Activated CD8-positive, alpha-beta T cell treated with anti-CD3 and anti-CD28 coated beads, Interleukin-2, amount 10 ng/mL, durations not matched to agents 7 days and 5 days (primary cell): ENCODE results near the gene UNC79. TPM values are rescaled to one million over a fixed set of nuclear protein-coding genes. Genes with fewer than 3 reads are reported as not detected.
"Not testable (repeated sequence)": the region's sequence is repeated elsewhere in the genome, so short reads cannot be mapped to it uniquely, and the experiment has no call there.

Experiments
- ATAC-seq: fragments of 150-1000 bp; cut with Tn5 transposase; one replicate; pipeline ENCODE4 v1.10.0; 2021; ENCODE audit warnings: moderate library complexity
- CTCF ChIA-PET: fragments of 350-600 bp; sonication (Branson Sonifier 250); formaldehyde crosslinking; loops from one replicate; lab custom pipeline; 2021; ENCODE audit warnings: antibody characterized with exemption; lab: Charles Lee
- POLR2A ChIA-PET: fragments of 350-600 bp; sonication (Branson Sonifier 250); formaldehyde crosslinking; loops from one replicate; lab custom pipeline; 2021; ENCODE audit warnings: antibody characterized with exemption; lab: Charles Lee
- DNase-seq: peaks from one replicate; pipeline ENCODE4 v3.0.0-alpha.2; 2020
- H3K27ac Mint-ChIP-seq: one replicate; pipeline ENCODE4 v1.8.0; 2021; ENCODE audit warnings: mild to moderate bottlenecking, mixed read lengths
- H3K27me3 Mint-ChIP-seq: one replicate; pipeline ENCODE4 v1.8.0; 2021; ENCODE audit warnings: low read depth, mixed read lengths
- H3K36me3 Mint-ChIP-seq: one replicate; pipeline ENCODE4 v1.8.0; 2021; ENCODE audit warnings: low read depth, mixed read lengths
- H3K4me1 Mint-ChIP-seq: one replicate; pipeline ENCODE4 v1.8.0; 2021; ENCODE audit warnings: low read depth, mixed read lengths
- H3K4me3 Mint-ChIP-seq: one replicate; pipeline ENCODE4 v1.8.0; 2021; ENCODE audit warnings: mild to moderate bottlenecking, mixed read lengths
- H3K9me3 Mint-ChIP-seq: one replicate; pipeline ENCODE4 v1.8.0; 2022; ENCODE audit warnings: mixed read lengths; ENCODE audit not compliant: insufficient read depth
- total RNA-seq, 2 experiments: library from RNA; stranded (reverse); gene quantifications; one replicate each; pipeline ENCODE4 v1.2.3, GENCODE V29; 2021

UNC79 gene
- total RNA-seq, 2 experiments from 2014 or later, result not detected

- H3K9me3 Mint-ChIP-seq, result no peaks in the 10 kb centered on the region
- no peak overlapping the region for H3K4me3 Mint-ChIP-seq
- peaks cover 8% of the 10 kb centered on the region for H3K27me3 Mint-ChIP-seq
- ATAC-seq (no peak), DNase-seq (no peak)
- CTCF ChIA-PET, result no interaction called here
- no peaks in the 10 kb centered on the region for H3K4me1 Mint-ChIP-seq
- H3K36me3 Mint-ChIP-seq, result no peaks in the 10 kb centered on the region
- POLR2A ChIA-PET, result no interaction called here
- H3K27ac Mint-ChIP-seq, result no peak overlapping the region
These were observed 66.4 kb downstream of the UNC79 start for GRCh38 chr14:93496856-93497741.

- ChIA-PET POLR2A (no interaction called here), CTCF (no interaction called here)
- Mint-ChIP-seq H3K36me3 (no peaks in the 10 kb centered on the region), H3K9me3 (no peaks in the 10 kb centered on the region), H3K27me3 (peaks cover 17% of the 10 kb centered on the region), H3K4me1 (no peaks in the 10 kb centered on the region), H3K27ac (no peak overlapping the region), H3K4me3 (no peak overlapping the region)
- no peak for DNase-seq
- ATAC-seq, result no peak
These were observed 79.3 kb downstream of the UNC79 start for GRCh38 chr14:93510056-93510455.

GRCh38 chr14:93511001-93511400 lies 80.3 kb downstream of the UNC79 start:
- ATAC-seq (no peak), DNase-seq (no peak)
- peaks cover 16% of the 10 kb centered on the region for H3K27me3 Mint-ChIP-seq
- CTCF ChIA-PET, result no interaction called here
- H3K27ac Mint-ChIP-seq, result no peak overlapping the region
- no peak overlapping the region for H3K4me3 Mint-ChIP-seq
- H3K36me3 Mint-ChIP-seq, result no peaks in the 10 kb centered on the region
- POLR2A ChIA-PET, result no interaction called here
- no peaks in the 10 kb centered on the region for H3K9me3 Mint-ChIP-seq
- H3K4me1 Mint-ChIP-seq, result no peaks in the 10 kb centered on the region

GRCh38 chr14:93520053-93520607 lies 89.4 kb downstream of the UNC79 start:
- no peak overlapping the region for H3K4me3 Mint-ChIP-seq
- peaks cover 2% of the 10 kb centered on the region for H3K27me3 Mint-ChIP-seq
- ChIA-PET POLR2A (no interaction called here), CTCF (no interaction called here)
- DNase-seq (no peak), ATAC-seq (no peak)
- H3K4me1 Mint-ChIP-seq, result no peaks in the 10 kb centered on the region
- H3K27ac Mint-ChIP-seq, result no peak overlapping the region
- peaks cover 31% of the 10 kb centered on the region for H3K9me3 Mint-ChIP-seq
- peaks cover 3% of the 10 kb centered on the region for H3K36me3 Mint-ChIP-seq

GRCh38 chr14:93522221-93522620 lies 91.5 kb downstream of the UNC79 start:
- ATAC-seq (no peak), DNase-seq (no peak)
- POLR2A ChIA-PET, result no interaction called here
- no peak overlapping the region for H3K4me3 Mint-ChIP-seq
- CTCF ChIA-PET, result no interaction called here
- H3K27ac Mint-ChIP-seq, result no peak overlapping the region
- peaks cover 2% of the 10 kb centered on the region for H3K27me3 Mint-ChIP-seq
- H3K4me1 Mint-ChIP-seq, result no peaks in the 10 kb centered on the region
- H3K36me3 Mint-ChIP-seq, result peaks cover 3% of the 10 kb centered on the region
- peaks cover 31% of the 10 kb centered on the region for H3K9me3 Mint-ChIP-seq

GRCh38 chr14:93525216-93525615 lies 94.5 kb downstream of the UNC79 start:
- H3K27ac Mint-ChIP-seq, H3K4me1 Mint-ChIP-seq, H3K27me3 Mint-ChIP-seq, ATAC-seq, POLR2A ChIA-PET, H3K4me3 Mint-ChIP-seq, DNase-seq, H3K36me3 Mint-ChIP-seq, CTCF ChIA-PET: not testable (repeated sequence)
- H3K9me3 Mint-ChIP-seq, result peaks cover 16% of the 10 kb centered on the region

GRCh38 chr14:93525696-93526451 lies 95.1 kb downstream of the UNC79 start:
- no peak for DNase-seq
- Mint-ChIP-seq H3K4me1 (no peaks in the 10 kb centered on the region), H3K4me3 (no peak overlapping the region), H3K9me3 (peaks cover 9% of the 10 kb centered on the region), H3K27me3 (peaks cover 10% of the 10 kb centered on the region), H3K27ac (no peak overlapping the region), H3K36me3 (no peaks in the 10 kb centered on the region)
- ATAC-seq, result no peak
- POLR2A ChIA-PET, result no interaction called here
- CTCF ChIA-PET, result no interaction called here

GRCh38 chr14:93527203-93527607 lies 96.5 kb downstream of the UNC79 start:
- ATAC-seq, result no peak
- no peaks in the 10 kb centered on the region for H3K4me1 Mint-ChIP-seq
- POLR2A ChIA-PET, result no interaction called here
- H3K27me3 Mint-ChIP-seq, result peaks cover 11% of the 10 kb centered on the region
- H3K4me3 Mint-ChIP-seq, result no peak overlapping the region
- no peaks in the 10 kb centered on the region for H3K36me3 Mint-ChIP-seq
- CTCF ChIA-PET, result no interaction called here
- no peak overlapping the region for H3K27ac Mint-ChIP-seq
- H3K9me3 Mint-ChIP-seq, result no peaks in the 10 kb centered on the region
- DNase-seq, result no peak

- Mint-ChIP-seq H3K27ac (no peak overlapping the region), H3K36me3 (no peaks in the 10 kb centered on the region), H3K9me3 (no peaks in the 10 kb centered on the region), H3K27me3 (peaks cover 14% of the 10 kb centered on the region), H3K4me3 (no peak overlapping the region), H3K4me1 (no peaks in the 10 kb centered on the region)
- no peak for ATAC-seq
- CTCF ChIA-PET, result no interaction called here
- POLR2A ChIA-PET, result no interaction called here
- DNase-seq, result no peak
These were observed 98.3 kb downstream of the UNC79 start for GRCh38 chr14:93528884-93529558.

GRCh38 chr14:93531644-93532043 lies 100.9 kb downstream of the UNC79 start:
- Mint-ChIP-seq H3K27me3 (peaks cover 15% of the 10 kb centered on the region), H3K4me1 (no peaks in the 10 kb centered on the region), H3K27ac (no peak overlapping the region), H3K9me3 (no peaks in the 10 kb centered on the region), H3K36me3 (no peaks in the 10 kb centered on the region), H3K4me3 (no peak overlapping the region)
- ChIA-PET POLR2A (no interaction called here), CTCF (no interaction called here)
- DNase-seq (no peak), ATAC-seq (no peak)

GRCh38 chr14:93532541-93532940 lies 101.8 kb downstream of the UNC79 start:
- no peak for DNase-seq
- Mint-ChIP-seq H3K27ac (no peak overlapping the region), H3K36me3 (no peaks in the 10 kb centered on the region), H3K27me3 (peaks cover 12% of the 10 kb centered on the region), H3K4me3 (no peak overlapping the region), H3K9me3 (no peaks in the 10 kb centered on the region), H3K4me1 (no peaks in the 10 kb centered on the region)
- ATAC-seq, result no peak
- ChIA-PET POLR2A (no interaction called here), CTCF (no interaction called here)

GRCh38 chr14:93533437-93533836 lies 102.7 kb downstream of the UNC79 start:
- ATAC-seq (no peak), DNase-seq (no peak)
- H3K9me3 Mint-ChIP-seq, result no peaks in the 10 kb centered on the region
- H3K4me1 Mint-ChIP-seq, result no peaks in the 10 kb centered on the region
- CTCF ChIA-PET, result no interaction called here
- no peak overlapping the region for H3K4me3 Mint-ChIP-seq
- POLR2A ChIA-PET, result no interaction called here
- no peaks in the 10 kb centered on the region for H3K36me3 Mint-ChIP-seq
- H3K27me3 Mint-ChIP-seq, result peaks cover 8% of the 10 kb centered on the region
- H3K27ac Mint-ChIP-seq, result no peak overlapping the region
